HEK293 (cell line): ENCODE results near the gene PCGF1.

ENCODE experiments used
- EGR2 ChIP-seq: fragments of 450-650 bp; formaldehyde crosslinking; IDR thresholded peaks from 2 replicates; pipeline ENCODE4 v1.5.1; 2016; ENCODE audit warnings: low read depth, missing biosample characterization, missing genetic modification characterization
- FEZF1 ChIP-seq: fragments of 450-650 bp; formaldehyde crosslinking; IDR thresholded peaks from 2 replicates; pipeline ENCODE4 v1.5.1; 2016; ENCODE audit warnings: missing biosample characterization, missing genetic modification characterization
- GFI1B ChIP-seq: fragments of 450-650 bp; formaldehyde crosslinking; IDR thresholded peaks from 2 replicates; pipeline ENCODE4 v1.5.1; 2016; ENCODE audit warnings: missing biosample characterization, missing genetic modification characterization
- GLI2 ChIP-seq: fragments of 450-650 bp; formaldehyde crosslinking; IDR thresholded peaks from 2 replicates; pipeline ENCODE4; 2017; ENCODE audit warnings: missing biosample characterization, missing genetic modification characterization, low read depth, borderline replicate concordance
- HOXA7 ChIP-seq: sonication (generic); formaldehyde crosslinking; IDR thresholded peaks from 2 replicates; pipeline ENCODE4 v1.8.1; 2022; ENCODE audit warnings: missing genetic modification reagents, borderline replicate concordance
- ZBTB20 ChIP-seq: fragments of 450-650 bp; formaldehyde crosslinking; IDR thresholded peaks from 2 replicates; pipeline ENCODE4 v1.5.1; 2016; ENCODE audit warnings: missing biosample characterization, missing genetic modification characterization
- ZBTB21 ChIP-seq: fragments of 450-650 bp; formaldehyde crosslinking; IDR thresholded peaks from 2 replicates; pipeline ENCODE4 v1.5.1; 2017; ENCODE audit warnings: missing biosample characterization, missing genetic modification characterization
- ZNF140 ChIP-seq: fragments of 450-650 bp; formaldehyde crosslinking; IDR thresholded peaks from 2 replicates; pipeline ENCODE4 v1.5.1; 2016; ENCODE audit warnings: missing biosample characterization, missing genetic modification characterization
- ZNF24 ChIP-seq: fragments of 450-650 bp; formaldehyde crosslinking; IDR thresholded peaks from 2 replicates; pipeline ENCODE4 v1.5.1; 2016; ENCODE audit warnings: missing biosample characterization, missing genetic modification characterization
- ZNF311 ChIP-seq: fragments of 450-650 bp; formaldehyde crosslinking; IDR thresholded peaks from 2 replicates; pipeline ENCODE4 v1.5.1; 2017; ENCODE audit warnings: missing biosample characterization, missing genetic modification characterization, borderline replicate concordance
- ZNF354C ChIP-seq: fragments of 450-650 bp; formaldehyde crosslinking; IDR thresholded peaks from 2 replicates; pipeline ENCODE4 v1.5.1; 2016; ENCODE audit warnings: missing biosample characterization, missing genetic modification characterization, low read depth, borderline replicate concordance
- ZNF473 ChIP-seq: fragments of 450-650 bp; formaldehyde crosslinking; IDR thresholded peaks from 2 replicates; pipeline ENCODE4 v1.5.1; 2017; ENCODE audit warnings: missing biosample characterization, missing genetic modification characterization
- ZNF48 ChIP-seq: fragments of 450-650 bp; formaldehyde crosslinking; IDR thresholded peaks from 2 replicates; pipeline ENCODE4 v1.5.1; 2016; ENCODE audit warnings: missing biosample characterization, missing genetic modification characterization
- ZNF521 ChIP-seq: fragments of 450-650 bp; formaldehyde crosslinking; IDR thresholded peaks from 2 replicates; pipeline ENCODE4 v1.5.1; 2017; ENCODE audit warnings: missing biosample characterization, mild to moderate bottlenecking, missing genetic modification characterization
- ZNF600 ChIP-seq: fragments of 450-650 bp; formaldehyde crosslinking; IDR thresholded peaks from 2 replicates; pipeline ENCODE4 v1.5.1; 2016; ENCODE audit warnings: missing biosample characterization, missing genetic modification characterization
- ZNF623 ChIP-seq: fragments of 450-650 bp; formaldehyde crosslinking; IDR thresholded peaks from 2 replicates; pipeline ENCODE4 v1.5.1; 2016; ENCODE audit warnings: missing biosample characterization, missing genetic modification characterization
- ZXDB ChIP-seq: fragments of 450-650 bp; formaldehyde crosslinking; IDR thresholded peaks from 2 replicates; pipeline ENCODE4 v1.5.1; 2016; ENCODE audit warnings: missing biosample characterization, missing genetic modification characterization
- TF ChIP-seq, protein P1 (sequence below): fragments of 450-650 bp; formaldehyde crosslinking; IDR thresholded peaks from 2 replicates; pipeline ENCODE4 v1.5.1; 2016; ENCODE audit warnings: missing biosample characterization, missing genetic modification characterization
- TF ChIP-seq, protein P2 (sequence below): fragments of 450-650 bp; formaldehyde crosslinking; IDR thresholded peaks from 2 replicates; pipeline ENCODE4 v1.5.1; 2017; ENCODE audit warnings: missing biosample characterization, missing genetic modification characterization
- TF ChIP-seq, protein P3 (sequence below): fragments of 450-650 bp; formaldehyde crosslinking; IDR thresholded peaks from 2 replicates; pipeline ENCODE4 v1.5.1; 2016; ENCODE audit warnings: missing biosample characterization, missing genetic modification characterization
- TF ChIP-seq, protein P4 (sequence below): fragments of 450-650 bp; formaldehyde crosslinking; IDR thresholded peaks from 2 replicates; pipeline ENCODE4 v1.5.1; 2016; ENCODE audit warnings: missing biosample characterization, missing genetic modification characterization
- TF ChIP-seq, protein P5 (sequence below): fragments of 450-650 bp; formaldehyde crosslinking; IDR thresholded peaks from 2 replicates; pipeline ENCODE4 v1.5.1; 2016; ENCODE audit warnings: missing biosample characterization, missing genetic modification characterization, borderline replicate concordance
- TF ChIP-seq, protein P6 (sequence below): fragments of 450-650 bp; formaldehyde crosslinking; IDR thresholded peaks from 2 replicates; pipeline ENCODE4 v1.5.1; 2016; ENCODE audit warnings: missing biosample characterization, missing genetic modification characterization, borderline replicate concordance

PCGF1 gene

DNA sequence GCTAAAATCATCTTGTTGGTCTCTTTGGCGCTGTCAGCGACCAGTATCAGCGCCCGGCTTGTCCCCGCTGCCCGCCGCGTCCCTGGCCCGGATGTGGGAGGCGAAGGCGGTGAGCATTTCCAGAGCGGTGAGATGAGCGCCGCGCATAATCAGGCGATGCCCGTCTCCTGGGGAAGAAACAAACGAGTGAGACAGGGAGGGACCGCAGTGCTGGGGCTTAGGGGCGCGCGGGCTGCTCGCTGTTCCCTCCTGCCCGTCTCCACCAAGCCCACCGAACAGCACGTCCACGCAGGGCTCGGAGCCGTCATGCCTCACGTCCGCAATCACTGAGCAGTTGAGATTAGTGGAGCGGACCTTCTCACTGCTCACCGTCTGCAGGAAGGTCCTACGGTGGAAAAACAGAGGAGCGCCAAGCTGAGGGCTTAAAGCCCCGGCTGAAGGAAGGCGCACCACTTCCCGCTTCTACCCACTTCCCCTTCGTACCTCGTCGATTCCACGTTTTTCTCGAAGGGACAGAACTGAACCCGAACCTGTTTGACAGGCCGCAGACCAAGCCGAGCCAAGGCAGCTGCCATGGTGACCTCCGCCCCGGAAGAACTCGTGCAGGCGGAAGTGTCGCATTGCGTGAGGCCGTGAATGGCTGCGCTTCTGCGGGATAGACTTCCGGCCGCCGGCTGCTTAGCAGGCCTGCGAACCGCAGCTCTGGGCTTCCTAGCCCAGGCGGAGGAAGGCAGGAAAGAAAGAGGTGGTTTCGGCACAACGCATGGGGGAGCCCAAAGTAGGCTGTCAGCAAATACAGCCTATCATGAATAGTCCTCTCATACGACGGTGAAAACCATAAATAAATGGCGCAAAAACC lies 35.2 kb downstream of the PCGF1 start, which contains the start of gene MRPL53 (continued):
- no peak for TF ChIP-seq ZNF140 (tag by site-specific recombination)
- no peak for TF ChIP-seq GFI1B (tag by site-specific recombination)
- peak; percentile 40 for TF ChIP-seq ZBTB20
- peak; percentile 74 for TF ChIP-seq ZXDB (tag by site-specific recombination)
- TF ChIP-seq EGR2, result peak; percentile 49
- TF ChIP-seq ZNF623 (tag by site-specific recombination), result no peak
- TF ChIP-seq, protein P1, sequence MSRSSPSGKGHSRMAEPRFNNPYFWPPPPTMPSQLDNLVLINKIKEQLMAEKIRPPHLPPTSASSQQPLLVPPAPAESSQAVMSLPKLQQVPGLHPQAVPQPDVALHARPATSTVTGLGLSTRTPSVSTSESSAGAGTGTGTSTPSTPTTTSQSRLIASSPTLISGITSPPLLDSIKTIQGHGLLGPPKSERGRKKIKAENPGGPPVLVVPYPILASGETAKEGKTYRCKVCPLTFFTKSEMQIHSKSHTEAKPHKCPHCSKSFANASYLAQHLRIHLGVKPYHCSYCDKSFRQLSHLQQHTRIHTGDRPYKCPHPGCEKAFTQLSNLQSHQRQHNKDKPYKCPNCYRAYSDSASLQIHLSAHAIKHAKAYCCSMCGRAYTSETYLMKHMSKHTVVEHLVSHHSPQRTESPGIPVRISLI (tag by site-specific recombination), result no peak
- no peak for TF ChIP-seq ZNF521
- TF ChIP-seq, protein P2, sequence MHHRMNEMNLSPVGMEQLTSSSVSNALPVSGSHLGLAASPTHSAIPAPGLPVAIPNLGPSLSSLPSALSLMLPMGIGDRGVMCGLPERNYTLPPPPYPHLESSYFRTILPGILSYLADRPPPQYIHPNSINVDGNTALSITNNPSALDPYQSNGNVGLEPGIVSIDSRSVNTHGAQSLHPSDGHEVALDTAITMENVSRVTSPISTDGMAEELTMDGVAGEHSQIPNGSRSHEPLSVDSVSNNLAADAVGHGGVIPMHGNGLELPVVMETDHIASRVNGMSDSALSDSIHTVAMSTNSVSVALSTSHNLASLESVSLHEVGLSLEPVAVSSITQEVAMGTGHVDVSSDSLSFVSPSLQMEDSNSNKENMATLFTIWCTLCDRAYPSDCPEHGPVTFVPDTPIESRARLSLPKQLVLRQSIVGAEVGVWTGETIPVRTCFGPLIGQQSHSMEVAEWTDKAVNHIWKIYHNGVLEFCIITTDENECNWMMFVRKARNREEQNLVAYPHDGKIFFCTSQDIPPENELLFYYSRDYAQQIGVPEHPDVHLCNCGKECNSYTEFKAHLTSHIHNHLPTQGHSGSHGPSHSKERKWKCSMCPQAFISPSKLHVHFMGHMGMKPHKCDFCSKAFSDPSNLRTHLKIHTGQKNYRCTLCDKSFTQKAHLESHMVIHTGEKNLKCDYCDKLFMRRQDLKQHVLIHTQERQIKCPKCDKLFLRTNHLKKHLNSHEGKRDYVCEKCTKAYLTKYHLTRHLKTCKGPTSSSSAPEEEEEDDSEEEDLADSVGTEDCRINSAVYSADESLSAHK (tag by site-specific recombination), result no peak
- no peak for TF ChIP-seq ZNF473 (tag by site-specific recombination)
- TF ChIP-seq GLI2 (tag by site-specific recombination), result no peak
- peak; percentile 73; the same call in 1 of the 2 replicates for TF ChIP-seq ZNF600
- TF ChIP-seq, protein P3, sequence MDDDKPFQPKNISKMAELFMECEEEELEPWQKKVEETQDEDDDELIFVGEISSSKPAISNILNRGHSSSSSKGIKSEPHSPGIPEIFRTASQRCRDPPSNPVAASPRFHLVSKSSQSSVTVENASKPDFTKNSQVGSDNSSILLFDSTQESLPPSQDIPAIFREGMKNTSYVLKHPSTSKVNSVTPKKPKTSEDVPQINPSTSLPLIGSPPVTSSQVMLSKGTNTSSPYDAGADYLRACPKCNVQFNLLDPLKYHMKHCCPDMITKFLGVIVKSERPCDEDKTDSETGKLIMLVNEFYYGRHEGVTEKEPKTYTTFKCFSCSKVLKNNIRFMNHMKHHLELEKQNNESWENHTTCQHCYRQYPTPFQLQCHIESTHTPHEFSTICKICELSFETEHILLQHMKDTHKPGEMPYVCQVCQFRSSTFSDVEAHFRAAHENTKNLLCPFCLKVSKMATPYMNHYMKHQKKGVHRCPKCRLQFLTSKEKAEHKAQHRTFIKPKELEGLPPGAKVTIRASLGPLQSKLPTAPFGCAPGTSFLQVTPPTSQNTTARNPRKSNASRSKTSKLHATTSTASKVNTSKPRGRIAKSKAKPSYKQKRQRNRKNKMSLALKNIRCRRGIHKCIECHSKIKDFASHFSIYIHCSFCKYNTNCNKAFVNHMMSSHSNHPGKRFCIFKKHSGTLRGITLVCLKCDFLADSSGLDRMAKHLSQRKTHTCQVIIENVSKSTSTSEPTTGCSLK, result no peak
- TF ChIP-seq ZNF24, result peak; percentile 45; the same call in 1 of the 2 replicates
- no peak for TF ChIP-seq ZNF311 (tag by site-specific recombination)
- TF ChIP-seq, protein P4, sequence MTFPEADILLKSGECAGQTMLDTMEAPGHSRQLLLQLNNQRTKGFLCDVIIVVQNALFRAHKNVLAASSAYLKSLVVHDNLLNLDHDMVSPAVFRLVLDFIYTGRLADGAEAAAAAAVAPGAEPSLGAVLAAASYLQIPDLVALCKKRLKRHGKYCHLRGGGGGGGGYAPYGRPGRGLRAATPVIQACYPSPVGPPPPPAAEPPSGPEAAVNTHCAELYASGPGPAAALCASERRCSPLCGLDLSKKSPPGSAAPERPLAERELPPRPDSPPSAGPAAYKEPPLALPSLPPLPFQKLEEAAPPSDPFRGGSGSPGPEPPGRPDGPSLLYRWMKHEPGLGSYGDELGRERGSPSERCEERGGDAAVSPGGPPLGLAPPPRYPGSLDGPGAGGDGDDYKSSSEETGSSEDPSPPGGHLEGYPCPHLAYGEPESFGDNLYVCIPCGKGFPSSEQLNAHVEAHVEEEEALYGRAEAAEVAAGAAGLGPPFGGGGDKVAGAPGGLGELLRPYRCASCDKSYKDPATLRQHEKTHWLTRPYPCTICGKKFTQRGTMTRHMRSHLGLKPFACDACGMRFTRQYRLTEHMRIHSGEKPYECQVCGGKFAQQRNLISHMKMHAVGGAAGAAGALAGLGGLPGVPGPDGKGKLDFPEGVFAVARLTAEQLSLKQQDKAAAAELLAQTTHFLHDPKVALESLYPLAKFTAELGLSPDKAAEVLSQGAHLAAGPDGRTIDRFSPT, result no peak
- no peak for TF ChIP-seq ZNF354C (tag by site-specific recombination)
- no peak for TF ChIP-seq FEZF1 (tag by site-specific recombination)
- peak; percentile 86; the same call in 1 of the 2 replicates for TF ChIP-seq HOXA7 (CRISPR knock-in tag)
- TF ChIP-seq ZBTB21 (tag by site-specific recombination), result peak; percentile 58; the same call in 1 of the 2 replicates
- TF ChIP-seq, protein P5, sequence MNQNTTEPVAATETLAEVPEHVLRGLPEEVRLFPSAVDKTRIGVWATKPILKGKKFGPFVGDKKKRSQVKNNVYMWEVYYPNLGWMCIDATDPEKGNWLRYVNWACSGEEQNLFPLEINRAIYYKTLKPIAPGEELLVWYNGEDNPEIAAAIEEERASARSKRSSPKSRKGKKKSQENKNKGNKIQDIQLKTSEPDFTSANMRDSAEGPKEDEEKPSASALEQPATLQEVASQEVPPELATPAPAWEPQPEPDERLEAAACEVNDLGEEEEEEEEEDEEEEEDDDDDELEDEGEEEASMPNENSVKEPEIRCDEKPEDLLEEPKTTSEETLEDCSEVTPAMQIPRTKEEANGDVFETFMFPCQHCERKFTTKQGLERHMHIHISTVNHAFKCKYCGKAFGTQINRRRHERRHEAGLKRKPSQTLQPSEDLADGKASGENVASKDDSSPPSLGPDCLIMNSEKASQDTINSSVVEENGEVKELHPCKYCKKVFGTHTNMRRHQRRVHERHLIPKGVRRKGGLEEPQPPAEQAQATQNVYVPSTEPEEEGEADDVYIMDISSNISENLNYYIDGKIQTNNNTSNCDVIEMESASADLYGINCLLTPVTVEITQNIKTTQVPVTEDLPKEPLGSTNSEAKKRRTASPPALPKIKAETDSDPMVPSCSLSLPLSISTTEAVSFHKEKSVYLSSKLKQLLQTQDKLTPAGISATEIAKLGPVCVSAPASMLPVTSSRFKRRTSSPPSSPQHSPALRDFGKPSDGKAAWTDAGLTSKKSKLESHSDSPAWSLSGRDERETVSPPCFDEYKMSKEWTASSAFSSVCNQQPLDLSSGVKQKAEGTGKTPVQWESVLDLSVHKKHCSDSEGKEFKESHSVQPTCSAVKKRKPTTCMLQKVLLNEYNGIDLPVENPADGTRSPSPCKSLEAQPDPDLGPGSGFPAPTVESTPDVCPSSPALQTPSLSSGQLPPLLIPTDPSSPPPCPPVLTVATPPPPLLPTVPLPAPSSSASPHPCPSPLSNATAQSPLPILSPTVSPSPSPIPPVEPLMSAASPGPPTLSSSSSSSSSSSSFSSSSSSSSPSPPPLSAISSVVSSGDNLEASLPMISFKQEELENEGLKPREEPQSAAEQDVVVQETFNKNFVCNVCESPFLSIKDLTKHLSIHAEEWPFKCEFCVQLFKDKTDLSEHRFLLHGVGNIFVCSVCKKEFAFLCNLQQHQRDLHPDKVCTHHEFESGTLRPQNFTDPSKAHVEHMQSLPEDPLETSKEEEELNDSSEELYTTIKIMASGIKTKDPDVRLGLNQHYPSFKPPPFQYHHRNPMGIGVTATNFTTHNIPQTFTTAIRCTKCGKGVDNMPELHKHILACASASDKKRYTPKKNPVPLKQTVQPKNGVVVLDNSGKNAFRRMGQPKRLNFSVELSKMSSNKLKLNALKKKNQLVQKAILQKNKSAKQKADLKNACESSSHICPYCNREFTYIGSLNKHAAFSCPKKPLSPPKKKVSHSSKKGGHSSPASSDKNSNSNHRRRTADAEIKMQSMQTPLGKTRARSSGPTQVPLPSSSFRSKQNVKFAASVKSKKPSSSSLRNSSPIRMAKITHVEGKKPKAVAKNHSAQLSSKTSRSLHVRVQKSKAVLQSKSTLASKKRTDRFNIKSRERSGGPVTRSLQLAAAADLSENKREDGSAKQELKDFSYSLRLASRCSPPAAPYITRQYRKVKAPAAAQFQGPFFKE (tag by site-specific recombination), result no peak
- TF ChIP-seq ZNF48 (tag by site-specific recombination), result no peak
- TF ChIP-seq, protein P6, sequence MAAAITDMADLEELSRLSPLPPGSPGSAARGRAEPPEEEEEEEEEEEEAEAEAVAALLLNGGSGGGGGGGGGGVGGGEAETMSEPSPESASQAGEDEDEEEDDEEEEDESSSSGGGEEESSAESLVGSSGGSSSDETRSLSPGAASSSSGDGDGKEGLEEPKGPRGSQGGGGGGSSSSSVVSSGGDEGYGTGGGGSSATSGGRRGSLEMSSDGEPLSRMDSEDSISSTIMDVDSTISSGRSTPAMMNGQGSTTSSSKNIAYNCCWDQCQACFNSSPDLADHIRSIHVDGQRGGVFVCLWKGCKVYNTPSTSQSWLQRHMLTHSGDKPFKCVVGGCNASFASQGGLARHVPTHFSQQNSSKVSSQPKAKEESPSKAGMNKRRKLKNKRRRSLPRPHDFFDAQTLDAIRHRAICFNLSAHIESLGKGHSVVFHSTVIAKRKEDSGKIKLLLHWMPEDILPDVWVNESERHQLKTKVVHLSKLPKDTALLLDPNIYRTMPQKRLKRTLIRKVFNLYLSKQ (tag by site-specific recombination), result no peak
